ENCODE measurements around the gene DNMT1. TPM values are rescaled to one million over a fixed set of nuclear protein-coding genes. Genes with fewer than 3 reads are reported as not detected.

Gene DNMT1
- total RNA-seq, 1 experiment from 2014 or later, result 133 TPM

DNA sequence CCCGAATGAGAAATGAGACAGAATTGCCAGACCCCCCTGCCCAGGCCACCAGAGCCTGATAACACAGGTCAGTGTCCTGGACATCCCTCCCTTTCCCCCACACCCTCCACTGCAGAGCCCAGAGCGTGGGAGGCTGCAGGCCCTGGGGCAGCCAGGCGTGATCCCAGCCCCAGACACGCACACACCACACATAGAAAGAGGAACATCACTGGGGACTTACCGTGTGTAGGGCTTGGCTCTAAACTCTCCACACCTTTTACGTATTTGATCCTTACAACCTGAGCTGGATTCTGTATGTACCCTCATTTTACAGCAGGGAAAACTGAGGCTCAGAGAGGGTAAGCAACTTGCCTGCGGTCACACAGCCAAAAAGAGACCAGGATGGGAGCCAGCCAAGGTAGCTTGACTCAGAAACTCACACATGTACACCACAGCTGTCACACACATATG, 91.9 kb downstream of the DNMT1 start:
- DNase-seq, result no peak
- Mint-ChIP-seq H3K27ac (ENCODE audit: unreplicated experiment) (no peak overlapping the region), H3K27me3 (ENCODE audit: unreplicated experiment) (peaks cover 35% of the 10 kb centered on the region), H3K4me1 (ENCODE audit: low read depth, unreplicated experiment) (peaks cover 7% of the 10 kb centered on the region), H3K4me3 (ENCODE audit: low read depth, unreplicated experiment) (no peak overlapping the region), H3K36me3 (ENCODE audit: insufficient read depth, unreplicated experiment) (peaks cover 22% of the 10 kb centered on the region), H3K9me3 (ENCODE audit: low read depth, unreplicated experiment) (no peaks in the 10 kb centered on the region)
- CTCF ChIA-PET, result interaction anchor here (0.6 kb wide), 1 partner anchor 18 kb away, joined by 3 read pairs; no protein-coding TSS in a partner anchor
- TF ChIP-seq, protein P1, sequence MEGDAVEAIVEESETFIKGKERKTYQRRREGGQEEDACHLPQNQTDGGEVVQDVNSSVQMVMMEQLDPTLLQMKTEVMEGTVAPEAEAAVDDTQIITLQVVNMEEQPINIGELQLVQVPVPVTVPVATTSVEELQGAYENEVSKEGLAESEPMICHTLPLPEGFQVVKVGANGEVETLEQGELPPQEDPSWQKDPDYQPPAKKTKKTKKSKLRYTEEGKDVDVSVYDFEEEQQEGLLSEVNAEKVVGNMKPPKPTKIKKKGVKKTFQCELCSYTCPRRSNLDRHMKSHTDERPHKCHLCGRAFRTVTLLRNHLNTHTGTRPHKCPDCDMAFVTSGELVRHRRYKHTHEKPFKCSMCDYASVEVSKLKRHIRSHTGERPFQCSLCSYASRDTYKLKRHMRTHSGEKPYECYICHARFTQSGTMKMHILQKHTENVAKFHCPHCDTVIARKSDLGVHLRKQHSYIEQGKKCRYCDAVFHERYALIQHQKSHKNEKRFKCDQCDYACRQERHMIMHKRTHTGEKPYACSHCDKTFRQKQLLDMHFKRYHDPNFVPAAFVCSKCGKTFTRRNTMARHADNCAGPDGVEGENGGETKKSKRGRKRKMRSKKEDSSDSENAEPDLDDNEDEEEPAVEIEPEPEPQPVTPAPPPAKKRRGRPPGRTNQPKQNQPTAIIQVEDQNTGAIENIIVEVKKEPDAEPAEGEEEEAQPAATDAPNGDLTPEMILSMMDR (IDR thresholded peaks at IDR 0.05; ENCODE audit: unreplicated experiment), result no peak
- intact Hi-C loops (cut with micrococcal nuclease; ENCODE audit: unreplicated experiment), result no loop called here
- no TSS peak for BruUV-seq (replicated peaks)

DNA sequence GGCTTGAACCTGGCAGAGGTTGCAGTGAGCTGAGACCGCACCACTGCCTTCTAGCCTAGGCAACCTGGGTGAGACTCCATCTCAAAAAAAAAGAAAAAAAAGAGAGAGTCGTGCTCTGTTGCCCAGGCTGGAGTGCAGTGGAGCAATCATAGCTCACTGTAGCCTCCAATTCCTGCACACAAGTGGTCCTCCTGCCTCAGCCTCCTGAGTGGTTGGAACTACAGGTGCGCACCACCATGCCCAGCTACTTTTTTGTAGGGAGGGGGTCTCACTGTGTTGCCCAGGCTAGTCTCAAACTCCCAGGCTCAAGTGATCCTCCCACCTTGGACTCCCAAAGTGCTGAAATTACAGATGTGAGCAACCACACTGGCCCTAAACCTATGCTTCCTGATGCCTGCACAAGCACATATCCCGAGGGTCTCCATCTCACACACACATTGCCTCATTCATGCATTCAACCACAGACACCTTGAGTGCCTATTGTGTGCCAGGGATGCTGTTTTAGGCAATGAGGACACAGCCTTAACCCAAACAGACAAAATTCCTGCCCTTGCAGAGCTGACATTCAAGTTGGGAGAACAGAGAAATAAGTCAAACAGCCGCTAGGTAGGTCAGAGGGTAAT, 94.5 kb downstream of the DNMT1 start:
- no peaks in the 10 kb centered on the region for H3K4me1 Mint-ChIP-seq (ENCODE audit: low read depth, unreplicated experiment)
- TF ChIP-seq, protein P1 (IDR thresholded peaks at IDR 0.05; ENCODE audit: unreplicated experiment), result no peak
- BruUV-seq (replicated peaks), result no TSS peak
- H3K27ac Mint-ChIP-seq (ENCODE audit: unreplicated experiment), result no peak overlapping the region
- H3K9me3 Mint-ChIP-seq (ENCODE audit: low read depth, unreplicated experiment), result no peaks in the 10 kb centered on the region
- intact Hi-C loops (cut with micrococcal nuclease; ENCODE audit: unreplicated experiment), result no loop called here
- no peak for DNase-seq
- CTCF ChIA-PET, result no interaction called here
- H3K27me3 Mint-ChIP-seq (ENCODE audit: unreplicated experiment), result peaks cover 29% of the 10 kb centered on the region
- no peak overlapping the region for H3K4me3 Mint-ChIP-seq (ENCODE audit: low read depth, unreplicated experiment)
- peaks cover 13% of the 10 kb centered on the region for H3K36me3 Mint-ChIP-seq (ENCODE audit: insufficient read depth, unreplicated experiment)

DNA sequence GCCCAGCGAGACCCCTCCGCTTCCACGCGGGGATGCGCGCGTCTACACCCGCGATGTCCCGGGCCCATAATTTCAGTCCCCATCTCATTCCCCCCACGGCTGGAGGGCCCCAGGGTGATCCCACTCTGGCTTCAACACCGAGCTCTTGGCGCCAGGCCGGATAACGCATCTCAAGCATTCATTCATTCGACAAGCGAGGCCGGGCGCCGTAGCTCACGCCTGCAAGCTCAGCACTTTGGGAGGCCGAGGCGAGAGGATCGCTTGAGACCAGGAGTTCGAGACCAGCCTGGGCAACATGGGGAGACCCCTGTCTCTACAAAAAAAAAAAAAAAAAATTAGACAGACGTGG, 98.2 kb downstream of the DNMT1 start:
- peaks cover 21% of the 10 kb centered on the region for H3K27me3 Mint-ChIP-seq (ENCODE audit: unreplicated experiment)
- peaks cover 31% of the 10 kb centered on the region for H3K36me3 Mint-ChIP-seq (ENCODE audit: insufficient read depth, unreplicated experiment)
- H3K27ac Mint-ChIP-seq (ENCODE audit: unreplicated experiment), result no peak overlapping the region
- H3K9me3 Mint-ChIP-seq (ENCODE audit: low read depth, unreplicated experiment), result peaks cover under 1% of the 10 kb centered on the region
- intact Hi-C loops (cut with micrococcal nuclease; ENCODE audit: unreplicated experiment), result no loop called here
- CTCF ChIA-PET, result interaction anchor here (0.5 to 1.6 kb wide), 6 partner anchors 10 to 214 kb away, joined by 3 to 4 read pairs (median 3); partner anchors contain the start of genes ICAM1 and PPAN
- BruUV-seq (replicated peaks), result no TSS peak
- no peaks in the 10 kb centered on the region for H3K4me1 Mint-ChIP-seq (ENCODE audit: low read depth, unreplicated experiment)
- peak overlapping the region; percentile 66 for H3K4me3 Mint-ChIP-seq (ENCODE audit: low read depth, unreplicated experiment)
- TF ChIP-seq, protein P1 (IDR thresholded peaks at IDR 0.05; ENCODE audit: unreplicated experiment), result no peak
- no peak for DNase-seq

DNA sequence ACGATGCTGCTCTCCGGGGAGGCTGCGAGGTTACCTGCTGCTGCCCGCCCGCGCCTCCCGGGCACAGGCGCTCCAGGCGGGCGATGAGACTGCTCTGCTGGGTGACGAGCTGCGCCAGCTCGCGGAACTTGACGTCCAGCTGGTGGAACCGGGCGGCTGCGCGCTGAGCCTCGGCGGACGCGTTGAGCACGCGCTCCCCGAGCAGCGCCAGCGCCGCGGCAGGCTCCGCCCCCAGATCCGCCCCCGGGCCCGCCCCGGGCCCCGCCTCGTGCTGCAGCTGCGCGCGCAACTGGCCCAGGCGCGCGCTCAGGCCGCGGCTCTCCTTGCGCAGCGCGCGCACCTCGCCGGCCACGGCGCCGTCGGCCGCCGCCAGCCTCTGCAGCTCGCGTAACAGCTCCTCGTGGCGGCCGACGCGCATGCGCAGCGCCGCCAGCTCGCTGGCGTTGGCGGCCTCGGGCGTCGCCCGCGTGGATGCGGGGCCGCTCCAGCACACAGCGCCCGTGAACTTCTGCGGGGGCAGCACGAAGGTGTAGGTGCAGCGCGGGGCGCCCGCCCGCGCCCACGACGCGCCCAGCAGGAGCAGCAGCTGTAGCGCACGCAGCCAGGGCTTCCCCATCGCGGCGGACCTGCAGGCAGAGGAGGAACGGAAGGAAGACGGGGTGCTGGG, 98.7 kb downstream of the DNMT1 start:
- Mint-ChIP-seq H3K4me3 (ENCODE audit: low read depth, unreplicated experiment) (peak overlapping the region; percentile 66), H3K27ac (ENCODE audit: unreplicated experiment) (peak overlapping the region; percentile 58), H3K36me3 (ENCODE audit: insufficient read depth, unreplicated experiment) (peaks cover 36% of the 10 kb centered on the region), H3K27me3 (ENCODE audit: unreplicated experiment) (peaks cover 21% of the 10 kb centered on the region), H3K9me3 (ENCODE audit: low read depth, unreplicated experiment) (peaks cover 2% of the 10 kb centered on the region), H3K4me1 (ENCODE audit: low read depth, unreplicated experiment) (no peaks in the 10 kb centered on the region)
- BruUV-seq (replicated peaks), result no TSS peak
- CTCF ChIA-PET, result interaction anchor here (0.7 to 1.6 kb wide), 6 partner anchors 10 to 213 kb away, joined by 3 to 4 read pairs (median 3); partner anchors contain the start of genes ICAM1 and PPAN
- peak; percentile 90 for DNase-seq
- TF ChIP-seq, protein P1 (IDR thresholded peaks at IDR 0.05; ENCODE audit: unreplicated experiment), result no peak
- intact Hi-C loops (cut with micrococcal nuclease; ENCODE audit: unreplicated experiment), result no loop called here
